ENCODE measurements around the gene REELD1. TPM values are rescaled to one million over a fixed set of nuclear protein-coding genes. Genes with fewer than 3 reads are reported as not detected.
A peak's percentile ranks its signal among the peaks of the same experiment; 100 is the strongest.

Gene REELD1
- under 1 TPM in 1 of 2 donors, not detected in 1; 0.13 TPM for total RNA-seq
- under 1 TPM; 0.11 to 0.81 (median 0.42) TPM for polyA plus RNA-seq (ENCODE audit: insufficient read length in 6 of 6)
- long read RNA-seq, donor 1 = 0 reads
- long read RNA-seq, donor 2 = 0 reads
- long read RNA-seq, donor 3 = 0 reads
- long read RNA-seq, donor 4 = 0 reads
- long read RNA-seq, donor 5 = 0 reads
- long read RNA-seq, donor 6 = 0 reads
- long read RNA-seq, donor 7 = 0 reads
- long read RNA-seq, donor 8 = 0 reads
- long read RNA-seq, donor 9 = 0 reads
- long read RNA-seq, donor 10 = 0 reads
- long read RNA-seq, donor 11 = 0 reads
- long read RNA-seq, donor 12 = 0 reads

DNA sequence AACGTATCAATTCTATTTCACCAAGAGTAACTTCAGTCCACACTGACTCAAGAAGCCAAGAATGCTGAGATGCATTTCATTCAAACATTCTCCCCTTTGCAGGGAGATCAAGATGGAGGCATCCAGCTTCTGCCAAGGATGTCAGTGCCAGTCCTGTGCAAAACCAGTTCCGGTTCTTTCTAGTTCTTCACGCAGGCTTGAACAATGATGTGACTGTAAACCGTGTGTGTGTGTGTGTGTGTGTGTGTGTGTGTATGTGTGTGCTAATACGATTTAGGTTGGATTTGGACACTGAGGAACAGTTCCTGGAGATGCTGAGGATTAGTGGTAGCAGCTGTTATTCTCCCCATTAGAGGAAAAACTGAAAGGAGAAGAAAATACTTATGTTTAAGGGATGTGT, at the start of gene REELD1:
Gene REELD1 (plus strand): TSS at position 301 of the 400 bp plus-strand sequence. CDS start 2,415 bp downstream, outside the sequence.
- ATAC-seq (no peak), DNase-seq (no peak)
- H3K4me3 ChIP-seq = no peak within 1 kb of the TSS
- H3K36me3 ChIP-seq = no peaks in the 10 kb centered on the region
- no peaks in the 10 kb centered on the region for H3K27me3 ChIP-seq
- TF ChIP-seq, protein P1, sequence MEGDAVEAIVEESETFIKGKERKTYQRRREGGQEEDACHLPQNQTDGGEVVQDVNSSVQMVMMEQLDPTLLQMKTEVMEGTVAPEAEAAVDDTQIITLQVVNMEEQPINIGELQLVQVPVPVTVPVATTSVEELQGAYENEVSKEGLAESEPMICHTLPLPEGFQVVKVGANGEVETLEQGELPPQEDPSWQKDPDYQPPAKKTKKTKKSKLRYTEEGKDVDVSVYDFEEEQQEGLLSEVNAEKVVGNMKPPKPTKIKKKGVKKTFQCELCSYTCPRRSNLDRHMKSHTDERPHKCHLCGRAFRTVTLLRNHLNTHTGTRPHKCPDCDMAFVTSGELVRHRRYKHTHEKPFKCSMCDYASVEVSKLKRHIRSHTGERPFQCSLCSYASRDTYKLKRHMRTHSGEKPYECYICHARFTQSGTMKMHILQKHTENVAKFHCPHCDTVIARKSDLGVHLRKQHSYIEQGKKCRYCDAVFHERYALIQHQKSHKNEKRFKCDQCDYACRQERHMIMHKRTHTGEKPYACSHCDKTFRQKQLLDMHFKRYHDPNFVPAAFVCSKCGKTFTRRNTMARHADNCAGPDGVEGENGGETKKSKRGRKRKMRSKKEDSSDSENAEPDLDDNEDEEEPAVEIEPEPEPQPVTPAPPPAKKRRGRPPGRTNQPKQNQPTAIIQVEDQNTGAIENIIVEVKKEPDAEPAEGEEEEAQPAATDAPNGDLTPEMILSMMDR (IDR thresholded peaks at IDR 0.05) = no peak
- no peaks in the 10 kb centered on the region for H3K9me3 ChIP-seq
- no peaks in the 10 kb centered on the region for H3K4me1 ChIP-seq
- intact Hi-C loops (cut with DNase I) = no loop called here
- H3K27ac ChIP-seq = no peak within 1 kb of the TSS

DNA sequence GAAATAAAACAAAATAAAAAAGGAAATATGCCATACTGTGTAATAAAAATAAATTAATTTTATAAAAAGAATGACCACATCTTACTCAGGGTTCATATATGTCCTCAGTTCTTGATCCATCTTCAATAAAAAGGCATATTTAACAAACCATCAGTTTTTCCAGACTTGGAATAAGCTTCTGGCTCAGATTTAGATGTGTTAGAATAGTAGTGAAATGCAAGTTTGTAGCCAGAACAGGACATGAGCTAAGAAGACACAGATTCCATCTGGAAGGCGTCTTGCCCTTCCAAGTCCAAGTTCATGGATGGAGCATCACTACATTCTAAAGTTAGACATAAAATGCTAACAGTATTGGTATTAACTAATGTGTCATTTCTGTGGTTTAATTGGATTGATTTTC, 49.1 kb upstream of the REELD1 start:
- ATAC-seq = no peak

DNA sequence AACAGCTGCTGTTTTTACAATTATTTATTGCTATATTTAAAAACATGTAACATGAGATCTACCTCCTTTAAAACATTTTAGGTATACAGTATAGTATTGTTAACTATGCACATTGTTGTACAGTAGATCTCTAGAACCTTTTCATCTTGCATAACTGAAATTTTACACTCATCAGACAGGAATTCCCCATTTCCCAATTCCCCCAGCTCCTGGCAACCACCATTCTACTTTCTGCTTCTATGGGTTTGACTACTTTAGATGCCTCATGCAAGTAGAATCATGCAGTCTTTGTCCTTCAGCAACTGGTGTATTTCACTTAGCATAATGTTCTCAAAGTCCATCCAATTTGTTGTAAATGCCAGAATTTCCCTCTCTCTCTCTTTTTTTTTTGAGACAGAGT, 48.5 kb upstream of the REELD1 start:
- DNase-seq (no peak), ATAC-seq (no peak)
- H3K4me3 ChIP-seq = no peak overlapping the region
- H3K9me3 ChIP-seq = peaks cover 0 to 16% of the 10 kb centered on the region in 2 donors
- H3K36me3 ChIP-seq = no peaks in the 10 kb centered on the region
- TF ChIP-seq, protein P1 (IDR thresholded peaks at IDR 0.05) = no peak
- no peaks in the 10 kb centered on the region for H3K4me1 ChIP-seq
- H3K27me3 ChIP-seq = no peaks in the 10 kb centered on the region
- intact Hi-C loops (cut with DNase I) = no loop called here
- H3K27ac ChIP-seq = no peak overlapping the region

More for the DNA sequence above, 49.1 kb upstream of the REELD1 start:
- Histone ChIP-seq H3K27me3 (no peaks in the 10 kb centered on the region), H3K36me3 (no peaks in the 10 kb centered on the region), H3K27ac (no peak overlapping the region), H3K9me3 (peaks cover 0 to 17% of the 10 kb centered on the region in 2 donors), H3K4me3 (no peak overlapping the region), H3K4me1 (no peaks in the 10 kb centered on the region)
- TF ChIP-seq, protein P1 (IDR thresholded peaks at IDR 0.05) = no peak
- DNase-seq = no peak
- intact Hi-C loops (cut with DNase I) = no loop called here

DNA sequence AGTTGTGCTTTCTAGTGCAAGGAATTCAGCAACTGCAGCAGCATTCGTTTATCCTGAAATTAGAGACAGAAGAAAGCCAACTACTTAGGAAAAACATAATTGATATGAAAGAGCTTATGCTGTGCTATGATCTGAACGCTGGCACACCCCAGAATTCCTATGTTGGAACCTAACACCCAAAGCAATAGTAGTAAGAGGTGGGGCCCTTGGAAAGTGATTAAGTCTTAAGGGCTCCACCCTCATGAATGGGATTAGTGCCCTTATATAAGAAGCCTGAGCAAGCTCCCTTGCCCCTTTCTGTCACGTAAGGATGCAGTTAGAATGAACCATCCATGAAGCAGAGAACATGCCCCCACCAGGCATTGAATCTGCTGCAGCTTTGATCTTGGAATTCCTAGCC, 44.2 kb upstream of the REELD1 start:
- Histone ChIP-seq H3K4me1 (peaks cover 0 to 2% of the 10 kb centered on the region in 2 donors), H3K9me3 (no peaks in the 10 kb centered on the region), H3K27me3 (no peaks in the 10 kb centered on the region), H3K36me3 (no peaks in the 10 kb centered on the region), H3K4me3 (no peak overlapping the region), H3K27ac (no peak overlapping the region)
- intact Hi-C loops (cut with DNase I) = no loop called here
- TF ChIP-seq, protein P1 (IDR thresholded peaks at IDR 0.05) = no peak
- ATAC-seq = no peak
- DNase-seq = no peak

DNA sequence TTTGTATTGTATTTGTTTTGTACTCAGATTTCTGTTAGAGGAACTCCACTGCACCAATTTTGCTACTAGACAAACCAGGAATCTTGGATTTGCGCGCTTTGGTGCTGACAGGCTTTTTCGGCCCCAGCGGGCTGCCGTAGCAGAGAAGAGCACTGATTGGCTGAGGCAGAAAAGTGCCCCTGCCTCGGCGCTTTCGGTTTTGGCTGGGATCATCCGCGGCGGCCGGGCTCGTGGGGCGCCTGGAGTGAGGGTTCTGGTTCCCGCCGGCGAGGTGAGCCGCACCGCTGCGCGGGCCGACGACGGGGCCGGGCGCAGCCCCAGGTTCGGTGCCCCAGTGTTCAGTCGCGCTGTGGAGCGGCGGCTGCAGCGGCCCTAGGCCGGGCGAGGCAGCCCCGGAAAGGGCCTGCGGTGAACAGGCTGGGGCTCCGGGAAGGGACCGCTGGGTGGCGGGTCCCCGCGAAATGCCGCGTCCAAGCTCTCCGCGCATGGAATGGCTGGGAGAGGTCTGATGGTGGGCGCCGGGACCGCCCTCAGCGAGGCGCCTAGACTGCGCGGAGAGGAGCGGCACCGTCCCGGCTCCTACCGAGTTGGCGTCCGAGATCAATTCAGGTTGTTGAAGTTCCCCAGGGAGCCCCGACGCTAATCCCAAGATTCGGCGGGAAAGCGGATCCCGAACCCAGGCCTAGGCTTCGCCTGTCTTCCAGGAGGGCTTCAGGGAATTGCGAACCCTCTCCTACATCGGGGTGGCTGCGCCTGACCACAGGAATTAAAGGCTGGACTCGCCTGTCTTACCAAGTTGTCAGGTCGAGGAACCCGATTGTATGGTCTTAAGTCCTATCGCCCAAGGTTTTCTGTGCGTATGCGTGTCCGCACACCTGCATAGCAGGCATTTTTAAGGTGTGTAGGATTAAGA, 38.5 kb upstream of the REELD1 start, which contains the start of gene LSM6:
Gene LSM6 (plus strand): TSS at position 178 of the 913 bp plus-strand sequence. CDS start 7,204 bp downstream, outside the sequence.
- peak within 1 kb of the TSS; percentile 93 to 95 for H3K27ac ChIP-seq
- peak within 1 kb of the TSS; percentile 75 to 89 for H3K4me3 ChIP-seq
- peaks cover 10 to 49% of the 10 kb centered on the region in 2 donors for H3K4me1 ChIP-seq
- ATAC-seq = peak; percentile 96
- H3K9me3 ChIP-seq = no peaks in the 10 kb centered on the region
- intact Hi-C loops (cut with DNase I) = no loop called here
- DNase-seq = peak; percentile 82 to 95 (median 90)
- H3K36me3 ChIP-seq = no peaks in the 10 kb centered on the region
- TF ChIP-seq, protein P1 (IDR thresholded peaks at IDR 0.05) = peak in 1 of 2 donors; percentile 23
- no peaks in the 10 kb centered on the region for H3K27me3 ChIP-seq

Measured in left lung (tissue), 14 donors.